ENCODE measurements around the gene GSTA1.
"Not testable (repeated sequence)": the region's sequence is repeated elsewhere in the genome, so short reads cannot be mapped to it uniquely, and the experiment has no call there.

The GSTA1 gene

DNA sequence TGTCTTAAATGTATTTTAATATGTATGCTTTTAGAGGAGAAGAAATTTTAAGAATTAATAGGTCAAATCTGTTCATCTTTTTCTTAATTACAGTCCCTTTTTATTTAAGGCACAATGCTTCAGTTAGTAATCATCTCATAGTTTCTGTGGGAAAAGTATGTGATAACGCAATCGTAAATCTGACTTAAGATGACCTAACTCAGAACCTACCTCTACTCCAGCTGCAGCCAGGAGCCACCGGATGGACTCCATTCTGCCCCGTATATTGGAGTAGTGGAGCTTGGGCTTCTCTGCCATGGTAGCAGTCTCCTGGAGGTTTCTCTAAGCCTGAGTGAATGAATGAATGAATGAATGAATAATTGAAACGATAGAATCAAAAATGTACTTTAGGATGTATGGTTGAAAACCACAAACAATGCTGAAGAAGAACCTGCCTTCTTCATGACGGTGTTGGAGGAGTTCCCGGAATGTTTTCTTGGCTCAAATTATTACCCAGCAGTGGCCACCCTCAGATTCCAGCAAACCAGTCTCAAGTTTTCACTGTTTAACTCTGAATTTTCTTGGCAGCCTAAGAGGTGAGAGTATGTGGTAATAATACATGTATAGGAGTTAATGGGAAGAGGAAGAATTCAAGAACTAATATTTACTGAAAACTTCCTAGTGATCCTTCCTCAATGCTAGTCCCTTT, 45.8 kb downstream of the GSTA1 start:
- DNase-seq (ENCODE audit: low read depth) = not testable (repeated sequence)

DNA sequence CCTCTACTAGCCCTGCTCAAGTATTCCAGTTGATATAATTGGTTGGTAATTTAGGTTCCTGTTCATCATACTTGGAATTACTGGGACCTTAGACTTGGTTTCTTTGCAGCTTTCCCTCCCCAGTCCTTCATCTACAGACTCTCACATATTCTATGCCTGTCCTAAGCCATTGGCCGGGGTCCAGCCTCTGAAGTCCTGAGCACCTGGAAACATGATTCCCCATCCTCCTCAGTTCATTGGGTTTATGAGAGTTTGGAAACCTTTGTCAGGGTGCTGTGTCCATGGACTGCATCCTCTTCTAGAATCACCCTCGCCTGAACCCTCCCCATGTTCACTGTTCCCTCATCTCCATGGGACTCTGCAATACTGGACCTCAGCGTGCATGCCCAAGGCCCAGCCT, 49.2 kb downstream of the GSTA1 start:
- no peak for DNase-seq (ENCODE audit: low read depth)

DNA sequence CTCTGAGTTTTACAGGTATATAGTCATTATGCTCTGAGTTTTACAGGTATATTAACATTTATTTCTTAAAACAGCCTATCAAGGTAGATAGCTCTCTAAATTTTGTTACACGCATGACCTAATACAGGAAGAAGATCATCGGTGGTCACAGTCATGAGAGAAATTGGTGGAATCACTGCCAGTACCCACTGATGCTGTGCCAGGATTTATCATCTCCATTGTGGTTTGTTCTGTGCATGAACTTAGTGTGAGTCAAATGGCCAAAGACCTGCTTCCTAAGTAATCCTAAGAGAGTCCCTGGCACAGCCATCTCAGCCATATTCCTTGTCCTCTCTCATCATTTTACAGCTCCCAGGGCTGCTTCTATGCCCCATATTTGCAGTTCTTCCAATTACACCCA, 50.5 kb downstream of the GSTA1 start:
- DNase-seq (ENCODE audit: low read depth) = not testable (repeated sequence)

DNA sequence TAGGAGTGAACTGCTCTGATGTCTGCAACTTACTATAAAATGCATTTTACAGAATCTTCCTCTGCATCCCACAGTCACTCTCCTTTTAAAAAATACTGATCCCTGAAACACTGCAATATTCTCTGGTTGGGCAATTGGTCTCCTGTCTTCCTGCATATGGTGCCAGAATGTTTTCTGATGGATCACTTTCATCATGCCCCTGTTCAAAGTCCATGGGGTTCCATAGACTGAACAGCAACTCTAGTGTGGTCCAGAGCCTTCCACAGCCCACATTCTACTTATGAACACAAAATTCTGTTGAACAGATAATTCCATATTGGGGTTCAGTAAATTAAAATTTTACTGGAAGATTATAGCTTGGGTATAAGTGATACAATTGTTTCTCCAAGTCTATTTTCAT, 51.3 kb downstream of the GSTA1 start:
- DNase-seq (ENCODE audit: low read depth) = no peak

DNA sequence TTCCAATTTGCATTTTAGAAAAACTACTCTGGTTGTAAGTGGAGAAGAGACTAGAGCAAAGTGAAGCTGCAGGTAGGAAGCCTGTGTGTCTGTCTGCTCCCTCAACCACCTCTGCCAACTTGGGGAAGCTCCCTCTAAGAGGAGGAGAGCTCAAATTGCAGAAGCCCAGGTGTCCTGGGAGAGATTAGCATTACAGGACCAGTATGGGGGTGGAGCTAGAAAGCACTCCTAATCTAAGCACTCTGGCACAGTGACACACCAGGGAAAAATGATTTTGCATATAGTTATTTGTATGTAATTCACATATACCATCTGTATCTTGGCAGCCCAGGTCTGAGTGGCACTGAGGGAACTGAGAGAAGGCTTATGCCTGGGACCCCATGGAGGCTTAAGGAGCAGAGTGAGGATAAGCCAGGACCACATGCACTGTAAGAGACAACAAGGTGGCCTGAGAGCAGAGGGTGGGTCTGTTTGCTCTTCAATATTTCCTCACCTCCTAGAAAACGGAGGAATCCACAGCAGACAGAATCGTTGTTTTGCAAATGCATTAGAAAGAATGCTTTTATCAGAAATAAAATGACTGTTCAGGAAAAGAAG, 54.0 kb downstream of the GSTA1 start:
- DNase-seq (ENCODE audit: low read depth) = no peak

DNA sequence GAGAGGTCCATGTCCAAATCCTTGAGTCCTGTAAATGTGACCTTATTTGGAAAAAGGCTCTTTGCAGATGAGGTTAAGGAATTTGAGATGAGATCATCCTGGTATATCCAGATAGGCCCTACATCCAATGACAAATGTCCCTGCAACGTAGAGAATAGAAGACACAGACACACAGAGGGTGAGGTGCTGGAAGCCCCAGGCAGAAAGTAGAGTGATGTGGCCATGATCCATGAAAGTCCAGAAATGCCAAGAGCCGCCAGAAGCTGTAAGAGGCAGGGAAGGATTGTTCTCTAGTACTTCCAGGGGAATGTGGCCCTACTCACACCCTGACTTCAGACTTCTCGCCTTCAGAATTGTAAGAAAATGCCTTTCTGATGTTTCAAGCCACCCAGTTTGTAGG, 56.3 kb downstream of the GSTA1 start:
- DNase-seq (ENCODE audit: low read depth) = not testable (repeated sequence)

DNA sequence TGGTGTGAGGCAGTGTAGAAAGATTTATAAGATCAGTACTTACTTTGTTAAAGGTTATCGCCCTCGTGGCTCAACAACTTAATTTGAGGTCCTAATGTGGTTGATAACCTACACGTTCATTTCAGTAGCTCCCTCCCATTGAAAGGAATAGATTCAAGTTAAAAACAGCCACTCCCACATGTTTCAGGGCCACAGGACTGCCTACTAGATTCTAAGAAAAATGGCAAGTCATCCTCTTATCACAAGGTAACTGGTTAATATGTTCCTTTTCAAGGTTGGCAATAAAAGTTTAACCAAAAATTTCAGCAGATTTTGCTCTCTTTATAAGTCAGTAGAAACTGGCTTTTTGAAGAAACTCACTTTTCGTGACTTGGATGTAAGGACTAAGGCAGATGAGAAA, 57.4 kb downstream of the GSTA1 start:
- DNase-seq (ENCODE audit: low read depth) = no peak

DNA sequence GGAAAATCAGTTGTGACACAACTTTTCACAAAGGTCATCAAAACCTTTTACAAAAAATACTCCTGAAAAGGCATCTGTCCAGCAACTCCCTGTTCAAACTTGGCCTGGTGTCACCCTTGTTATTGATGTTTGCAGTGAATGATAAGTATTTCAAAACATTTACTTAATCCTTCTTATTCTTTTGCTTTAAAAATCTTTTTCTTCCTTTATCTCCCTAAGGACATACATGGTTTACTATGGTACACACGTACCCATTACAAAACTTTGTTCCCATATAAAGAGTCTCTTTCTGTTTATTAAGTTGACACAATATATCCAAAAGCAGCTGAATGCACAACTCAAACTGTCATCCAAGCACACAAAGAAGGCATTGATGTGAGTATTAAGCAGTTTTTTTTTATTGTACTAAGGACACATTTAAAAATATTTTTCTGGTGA, 57.8 kb downstream of the GSTA1 start:
- no peak for DNase-seq (ENCODE audit: low read depth)

DNA sequence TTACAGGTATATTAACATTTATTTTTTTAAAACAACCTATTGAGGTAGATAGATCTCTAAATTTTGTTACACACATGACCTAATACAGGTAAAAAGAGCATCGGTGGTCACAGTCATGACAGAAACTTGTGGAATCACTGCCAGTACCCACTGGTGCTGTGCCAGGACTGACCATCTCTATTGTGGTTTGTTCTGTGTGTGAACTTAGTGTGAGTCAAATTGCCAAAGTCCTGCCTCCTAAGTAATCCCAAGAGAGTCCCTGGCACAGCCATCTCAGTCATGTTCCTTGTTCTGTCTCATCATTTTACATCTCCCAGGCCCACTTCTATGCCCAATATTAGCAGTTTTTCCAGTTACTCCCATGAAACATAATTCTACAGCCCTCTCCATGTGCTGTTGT, 61.7 kb downstream of the GSTA1 start:
- DNase-seq (ENCODE audit: low read depth) = no peak

Data from HS-5 (cell line).